HG03565 (cell line): ENCODE results near the gene STK40.

Source experiments
- ATAC-seq: cut with Tn5 transposase; IDR thresholded peaks from one replicate; pipeline ENCODE4 v1.9.1; 2021; ENCODE audit warnings: mild to moderate bottlenecking, moderate library complexity; ENCODE audit not compliant: unreplicated experiment

The STK40 gene

GRCh38 chr1:36346741-36347370, 38.9 kb downstream of the STK40 start:
- no peak for ATAC-seq

- no peak for ATAC-seq
These were observed 40.4 kb downstream of the STK40 start for GRCh38 chr1:36345353-36345752.

GRCh38 chr1:36344395-36344680, 41.4 kb downstream of the STK40 start:
- ATAC-seq, result no peak

GRCh38 chr1:36343651-36344394, 41.9 kb downstream of the STK40 start:
- no peak for ATAC-seq

GRCh38 chr1:36342426-36343185, 43.1 kb downstream of the STK40 start:
- ATAC-seq, result no peak

- ATAC-seq, result no peak
These were observed 44.0 kb downstream of the STK40 start for GRCh38 chr1:36341626-36342320.

- ATAC-seq, result no peak
These were observed 46.1 kb downstream of the STK40 start for GRCh38 chr1:36339615-36340014.

- no peak for ATAC-seq
These were observed 46.5 kb downstream of the STK40 start for GRCh38 chr1:36339215-36339614.

- ATAC-seq, result no peak
These were observed 47.9 kb downstream of the STK40 start for GRCh38 chr1:36337830-36338229.

GRCh38 chr1:36330940-36331339, 54.8 kb downstream of the STK40 start:
- ATAC-seq, result no peak

- ATAC-seq, result no peak
These were observed 55.9 kb downstream of the STK40 start for GRCh38 chr1:36329817-36330216.

GRCh38 chr1:36328713-36329112, 57.0 kb downstream of the STK40 start:
- no peak for ATAC-seq

- ATAC-seq, result no peak
These were observed 57.6 kb downstream of the STK40 start for GRCh38 chr1:36328088-36328480.

GRCh38 chr1:36327421-36328087, 58.2 kb downstream of the STK40 start:
- ATAC-seq, result no peak

GRCh38 chr1:36326499-36326898, 59.2 kb downstream of the STK40 start:
- ATAC-seq, result no peak

GRCh38 chr1:36324353-36324703, 61.4 kb downstream of the STK40 start:
- no peak for ATAC-seq

GRCh38 chr1:36323636-36324352, 61.9 kb downstream of the STK40 start, which contains the start of gene EVA1B:
Gene EVA1B (minus strand): TSS chr1:36323645. CDS start chr1:36323037, 608 bp downstream.
- ATAC-seq, result no peak

GRCh38 chr1:36322786-36323635, 62.7 kb downstream of the STK40 start:
- ATAC-seq, result no peak

GRCh38 chr1:36322041-36322785, 63.5 kb downstream of the STK40 start:
- ATAC-seq, result no peak
